Vagina (tissue), 2 donors: Measurements from ENCODE around the gene RORC. TPM values are rescaled to one million over a fixed set of nuclear protein-coding genes. Genes with fewer than 3 reads are reported as not detected.

Experiments
- DNase-seq, 2 donors: peaks; one replicate each; pipeline ENCODE4 v3.0.0-alpha.2; 2017; ENCODE audit errors: extremely low spot score in 2 of 2
- H3K27ac ChIP-seq: fragments of 200-600 bp; sonication (generic); one replicate; pipeline ENCODE4 v1.5.1; 2019
- H3K27me3 ChIP-seq: fragments of 200-600 bp; sonication (generic); one replicate; pipeline ENCODE4 v1.5.1; 2019
- H3K36me3 ChIP-seq, 2 donors: fragments of 200-600 bp; sonication (generic); one replicate each; pipeline ENCODE4 v1.5.1; 2017 to 2019
- H3K4me1 ChIP-seq: fragments of 200-600 bp; sonication (generic); one replicate; pipeline ENCODE4 v1.5.1; 2019
- H3K4me3 ChIP-seq, 2 donors: fragments of 200-600 bp; sonication (generic); 1 replicate in 1 of 2; 2 replicates in 1 of 2; pipeline ENCODE4 v1.5.1; 2016 to 2019
- H3K9me3 ChIP-seq: fragments of 200-600 bp; sonication (generic); one replicate; pipeline ENCODE4 v1.5.1; 2019
- CTCF ChIP-seq, 3 experiments: fragments of 450-650 bp in 2 of 3; fragments of 200-600 bp in 1 of 3; sonication (generic) in 1 of 3; IDR thresholded peaks; one replicate each; pipeline ENCODE4 v1.5.1; 2017 to 2019; ENCODE audit warnings: antibody characterized with exemption in 3 of 3, mild to moderate bottlenecking in 2 of 3, moderate library complexity in 2 of 3
- POLR2A ChIP-seq, 2 donors: fragments of 450-650 bp; IDR thresholded peaks; one replicate each; pipeline ENCODE4 v1.6.1; 2017; ENCODE audit warnings: antibody characterized with exemption in 2 of 2, mild to moderate bottlenecking in 2 of 2, moderate library complexity in 2 of 2
- POLR2AphosphoS5 ChIP-seq, 2 donors: sonication (generic); formaldehyde crosslinking; IDR thresholded peaks; one replicate each; pipeline ENCODE4 v1.9.0; 2017; ENCODE audit warnings: antibody characterized with exemption in 2 of 2, mild to moderate bottlenecking in 2 of 2, low read depth in 1 of 2; ENCODE audit not compliant: insufficient read depth in 1 of 2
- intact Hi-C: fragments of 100-400 bp; cut with DNase I; formaldehyde crosslinking; loops from one replicate; pipeline ENCODE4 v1.15.1; 2023
- total RNA-seq: library from RNA; depleted of rRNA; stranded (reverse); fragments of >200 nt; gene quantifications from one replicate; pipeline ENCODE4 v1.2.3, GENCODE V29; 2016

Gene RORC
- total RNA-seq, 1 donor from 2014 or later: 8.1 TPM

- Histone ChIP-seq H3K9me3 (no peaks in the 10 kb centered on the region), H3K27me3 (no peaks in the 10 kb centered on the region), H3K4me1 (no peaks in the 10 kb centered on the region), H3K36me3 (no peaks in the 10 kb centered on the region), H3K4me3 (no peak overlapping the region), H3K27ac (no peak overlapping the region)
- intact Hi-C loops: no loop called here
- DNase-seq: no peak
- no peak for TF ChIP-seq CTCF (IDR thresholded peaks at IDR 0.05)
- TF ChIP-seq POLR2AphosphoS5 (IDR thresholded peaks at IDR 0.05; ENCODE audit: insufficient read depth in 1 of 2, low read depth in 1 of 2): no peak
- no peak for TF ChIP-seq POLR2A (IDR thresholded peaks at IDR 0.05)
Measured at GRCh38 chr1:151813271-151813977, 18.2 kb downstream of the RORC start.

GRCh38 chr1:151811181-151811580, 20.4 kb downstream of the RORC start:
- Histone ChIP-seq H3K27ac (no peak overlapping the region), H3K4me1 (no peaks in the 10 kb centered on the region), H3K36me3 (no peaks in the 10 kb centered on the region), H3K9me3 (no peaks in the 10 kb centered on the region), H3K4me3 (no peak overlapping the region), H3K27me3 (no peaks in the 10 kb centered on the region)
- no peak for DNase-seq
- intact Hi-C loops: no loop called here
- no peak for TF ChIP-seq CTCF (IDR thresholded peaks at IDR 0.05)

GRCh38 chr1:151809985-151810556, 21.5 kb downstream of the RORC start:
- no peak overlapping the region for H3K27ac ChIP-seq
- H3K4me3 ChIP-seq: no peak overlapping the region
- no peak for TF ChIP-seq POLR2AphosphoS5 (IDR thresholded peaks at IDR 0.05; ENCODE audit: insufficient read depth in 1 of 2, low read depth in 1 of 2)
- no peak for TF ChIP-seq CTCF (IDR thresholded peaks at IDR 0.05)
- no peak for TF ChIP-seq POLR2A (IDR thresholded peaks at IDR 0.05)
- no peaks in the 10 kb centered on the region for H3K36me3 ChIP-seq
- no peaks in the 10 kb centered on the region for H3K4me1 ChIP-seq
- no peak for DNase-seq
- intact Hi-C loops: no loop called here
- no peaks in the 10 kb centered on the region for H3K27me3 ChIP-seq
- H3K9me3 ChIP-seq: no peaks in the 10 kb centered on the region

GRCh38 chr1:151809290-151809984, 22.2 kb downstream of the RORC start:
- TF ChIP-seq CTCF (IDR thresholded peaks at IDR 0.05) (no peak), POLR2AphosphoS5 (IDR thresholded peaks at IDR 0.05; ENCODE audit: insufficient read depth in 1 of 2, low read depth in 1 of 2) (no peak), POLR2A (IDR thresholded peaks at IDR 0.05) (no peak)
- H3K27me3 ChIP-seq: no peaks in the 10 kb centered on the region
- H3K4me3 ChIP-seq: no peak overlapping the region
- H3K9me3 ChIP-seq: no peaks in the 10 kb centered on the region
- no peaks in the 10 kb centered on the region for H3K36me3 ChIP-seq
- H3K4me1 ChIP-seq: no peaks in the 10 kb centered on the region
- intact Hi-C loops: no loop called here
- no peak for DNase-seq
- H3K27ac ChIP-seq: no peak overlapping the region

- Histone ChIP-seq H3K27ac (no peak overlapping the region), H3K27me3 (no peaks in the 10 kb centered on the region)
Measured at GRCh38 chr1:151807766-151808165, 23.8 kb downstream of the RORC start.

More at GRCh38 chr1:151807766-151808165, 23.8 kb downstream of the RORC start:
- H3K4me1 ChIP-seq: no peaks in the 10 kb centered on the region
- DNase-seq: no peak
- H3K36me3 ChIP-seq: no peaks in the 10 kb centered on the region
- intact Hi-C loops: no loop called here
- TF ChIP-seq CTCF (IDR thresholded peaks at IDR 0.05) (no peak), POLR2A (IDR thresholded peaks at IDR 0.05) (no peak), POLR2AphosphoS5 (IDR thresholded peaks at IDR 0.05; ENCODE audit: insufficient read depth in 1 of 2, low read depth in 1 of 2) (no peak)
- H3K4me3 ChIP-seq: no peak overlapping the region
- no peaks in the 10 kb centered on the region for H3K9me3 ChIP-seq
